Activated T-cell treated with anti-CD3 and anti-CD28 coated beads for 4 hours (primary cell): ENCODE results near the gene LDHAL6A.
"Not testable (repeated sequence)": the region's sequence is repeated elsewhere in the genome, so short reads cannot be mapped to it uniquely, and the experiment has no call there.

Experiments
- DNase-seq: peaks from one replicate; pipeline ENCODE4 v3.0.0-alpha.2; 2020

LDHAL6A gene

DNA sequence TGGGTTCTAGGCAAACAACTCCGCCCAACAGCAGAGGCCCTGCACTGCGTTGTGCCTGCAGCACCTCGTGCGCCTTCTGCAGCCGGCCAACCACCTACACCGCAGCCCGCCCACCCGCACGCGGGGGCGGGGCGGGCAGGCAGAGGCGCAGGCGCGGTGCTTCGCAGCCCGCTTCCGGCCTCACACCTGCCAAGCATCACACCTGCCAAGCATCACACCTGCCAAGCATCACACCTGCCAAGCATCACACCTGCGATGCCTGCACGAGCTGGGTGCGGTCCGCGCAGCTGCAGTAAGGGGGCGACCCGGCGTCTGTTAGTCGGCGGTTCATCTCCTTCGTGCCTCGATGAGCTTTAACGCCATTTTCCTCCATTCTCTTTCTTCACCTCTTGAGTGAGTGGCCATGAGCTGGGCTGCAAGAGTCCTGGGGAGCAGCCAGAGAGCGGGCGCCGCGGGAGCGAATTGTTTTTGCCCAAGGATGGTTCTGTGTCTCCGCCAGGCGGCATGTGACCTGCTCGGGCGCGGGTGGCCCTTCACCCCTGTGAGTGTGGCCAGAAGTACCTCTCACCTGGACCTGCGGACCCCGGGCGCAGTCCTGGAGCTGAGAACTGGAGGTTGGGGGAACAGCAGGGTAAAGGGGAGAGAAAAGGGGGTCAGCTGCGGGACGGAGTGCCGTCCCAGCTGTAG lies at the start of gene LDHAL6A:
TSS of gene LDHAL6A (plus strand) at position 171 of the 687 bp plus-strand sequence. CDS start 825 bp downstream, outside the sequence.
- no peak for DNase-seq

DNA sequence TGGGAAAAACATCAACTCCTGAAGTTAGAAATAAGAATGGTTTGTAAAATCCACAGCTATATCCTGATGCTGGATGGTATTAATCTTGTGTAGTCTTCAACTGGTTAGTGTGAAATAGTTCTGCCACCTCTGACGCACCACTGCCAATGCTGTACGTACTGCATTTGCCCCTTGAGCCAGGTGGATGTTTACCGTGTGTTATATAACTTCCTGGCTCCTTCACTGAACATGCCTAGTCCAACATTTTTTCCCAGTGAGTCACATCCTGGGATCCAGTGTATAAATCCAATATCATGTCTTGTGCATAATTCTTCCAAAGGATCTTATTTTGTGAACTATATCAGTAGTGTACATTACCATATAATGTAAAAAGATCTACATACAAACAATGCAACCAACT lies 48.3 kb upstream of the LDHAL6A start:
- DNase-seq, result not testable (repeated sequence)

DNA sequence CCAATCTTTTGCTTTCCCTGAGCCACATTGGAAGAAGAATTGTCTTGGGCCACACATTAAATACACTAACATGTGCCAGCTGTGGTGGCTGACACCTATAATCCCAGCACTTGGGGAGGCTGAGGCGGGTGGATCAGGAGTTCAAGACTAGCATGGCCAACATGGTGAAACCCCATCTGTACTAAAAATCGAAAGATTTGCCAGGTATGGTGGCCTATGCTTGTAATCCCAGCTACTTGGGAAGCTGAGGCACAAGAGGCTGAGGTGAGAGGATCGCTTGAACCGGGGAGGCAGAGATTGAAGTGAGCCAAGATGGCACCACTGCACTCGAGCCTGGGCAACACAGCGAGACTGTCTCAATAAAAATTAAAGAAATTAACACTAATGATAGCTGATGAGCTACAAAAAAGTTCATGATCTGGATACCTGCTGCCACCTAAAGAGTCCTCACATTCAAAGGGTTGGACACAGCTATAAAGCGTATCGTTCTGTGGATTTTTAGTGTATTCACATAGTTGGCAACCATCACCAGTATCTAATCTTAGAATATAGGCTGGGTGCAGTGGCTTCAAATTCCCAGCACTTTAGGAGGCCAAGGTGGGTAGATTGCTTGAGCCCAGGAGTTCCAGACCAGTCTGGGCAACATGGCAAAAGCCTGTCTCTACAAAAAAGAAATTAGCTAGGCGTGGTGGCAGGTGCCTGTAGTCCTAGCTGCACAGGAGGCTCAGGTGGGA lies 46.9 kb upstream of the LDHAL6A start:
- no peak for DNase-seq

DNA sequence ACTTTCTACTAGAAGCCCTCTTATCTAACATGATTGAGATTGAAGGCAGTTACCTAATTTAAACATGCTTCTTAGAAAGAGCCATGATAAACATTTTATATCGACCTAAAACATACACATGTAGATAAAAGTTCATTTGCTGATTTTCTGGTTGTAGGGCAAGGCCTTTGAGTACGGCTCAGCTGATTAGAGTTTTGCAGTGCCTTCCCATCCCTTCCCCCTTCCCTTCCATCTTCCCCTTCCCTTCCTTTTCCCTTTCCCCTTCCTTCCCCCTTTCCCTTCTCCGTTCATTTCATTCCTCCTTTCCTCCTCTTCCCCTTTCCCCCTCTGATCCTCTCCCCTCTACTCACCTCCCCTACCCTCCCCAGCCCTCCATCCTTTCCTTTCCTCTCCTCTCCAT lies 39.2 kb upstream of the LDHAL6A start:
- no peak for DNase-seq

DNA sequence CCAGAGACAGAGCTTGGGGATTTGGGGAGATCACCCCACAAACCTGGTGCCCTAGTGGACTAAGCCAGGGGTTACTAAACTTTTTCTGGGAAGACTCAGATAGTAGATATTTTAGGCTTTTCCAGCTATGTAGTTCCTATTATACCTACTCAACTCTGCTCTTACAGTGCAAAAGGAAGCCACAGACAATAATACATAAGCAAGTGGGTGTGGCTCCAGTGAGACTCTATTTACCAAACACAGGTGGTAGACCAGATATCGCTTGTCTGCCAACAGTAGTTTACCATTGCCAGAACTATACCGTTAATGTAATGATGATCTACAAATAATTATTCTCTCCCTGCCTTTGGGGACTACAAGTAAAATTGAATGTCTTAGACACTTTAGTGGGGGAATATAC lies 36.6 kb upstream of the LDHAL6A start:
- no peak for DNase-seq

DNA sequence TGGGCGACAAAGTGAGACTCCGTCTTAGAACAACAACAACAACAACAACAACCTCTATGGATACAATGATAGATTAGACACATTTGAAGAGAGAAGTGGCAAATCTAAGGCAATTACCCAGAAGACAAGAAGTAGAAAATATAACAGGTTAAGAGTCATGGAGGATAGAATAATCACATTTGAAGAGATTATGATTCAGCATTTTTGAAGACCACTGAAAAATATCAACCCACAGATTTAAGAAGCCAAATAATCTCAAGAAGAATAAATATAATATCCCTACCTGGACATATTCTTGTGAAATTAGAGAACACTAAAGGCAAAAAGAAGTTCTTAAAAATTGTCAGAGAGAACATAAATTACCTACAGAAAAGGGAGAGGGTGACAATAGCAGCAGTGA lies 35.6 kb upstream of the LDHAL6A start:
- DNase-seq, result no peak

DNA sequence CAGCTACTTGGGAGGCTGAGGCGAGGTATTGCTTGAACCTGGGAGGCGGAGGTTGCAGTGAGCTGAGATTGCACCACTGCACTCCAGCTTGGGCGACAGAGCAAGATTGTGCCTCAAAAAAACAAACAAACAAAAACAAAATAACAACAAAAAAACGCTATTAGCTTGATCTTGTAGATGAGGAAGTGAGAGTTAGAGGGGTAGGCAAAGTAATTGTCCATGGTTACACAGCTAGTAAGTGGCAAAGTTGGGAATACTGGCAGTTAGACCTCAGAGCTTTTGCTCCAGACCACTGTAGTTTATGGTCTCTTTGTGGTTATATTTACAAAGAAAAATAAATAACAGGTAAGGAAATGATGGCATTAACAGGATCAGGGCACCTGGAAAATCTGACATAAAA lies 28.4 kb upstream of the LDHAL6A start:
- no peak for DNase-seq

DNA sequence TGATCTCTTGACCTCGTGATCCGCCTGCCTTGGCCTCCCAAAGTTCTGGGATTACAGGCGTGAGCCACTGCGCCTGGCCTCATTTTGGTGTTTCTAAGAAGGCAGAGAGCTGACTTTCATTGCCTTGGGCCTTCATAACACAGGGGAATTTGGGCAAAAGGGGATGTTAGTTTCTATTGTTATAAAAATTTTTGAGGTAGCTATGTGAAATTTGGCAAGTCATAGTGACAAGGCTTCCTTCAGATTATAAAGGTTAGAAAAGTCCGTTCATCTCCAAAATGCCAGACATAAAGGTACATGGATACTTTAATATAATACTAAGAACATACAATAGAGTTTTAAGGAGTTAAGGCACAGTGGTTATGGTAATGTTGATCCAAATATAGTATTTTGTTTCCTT lies 26.3 kb upstream of the LDHAL6A start:
- no peak for DNase-seq

DNA sequence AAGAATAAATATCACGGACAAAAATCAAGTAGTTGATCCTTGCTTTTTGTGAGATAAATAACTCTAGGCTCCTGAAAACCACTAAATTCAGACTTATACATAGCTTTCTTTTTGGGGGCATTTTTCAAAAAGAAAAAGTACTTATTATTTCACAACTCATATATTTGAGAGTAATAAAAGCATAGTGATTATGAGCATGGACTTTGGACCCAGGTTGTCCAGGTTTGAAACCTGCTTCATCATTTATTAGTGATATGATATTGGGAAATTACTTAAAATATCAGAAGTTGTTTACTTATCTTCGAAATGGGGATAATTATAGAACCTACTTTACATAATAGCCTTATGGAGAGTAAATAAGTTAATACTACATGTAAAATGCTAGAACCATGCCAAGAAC lies 17.0 kb upstream of the LDHAL6A start:
- no peak for DNase-seq

DNA sequence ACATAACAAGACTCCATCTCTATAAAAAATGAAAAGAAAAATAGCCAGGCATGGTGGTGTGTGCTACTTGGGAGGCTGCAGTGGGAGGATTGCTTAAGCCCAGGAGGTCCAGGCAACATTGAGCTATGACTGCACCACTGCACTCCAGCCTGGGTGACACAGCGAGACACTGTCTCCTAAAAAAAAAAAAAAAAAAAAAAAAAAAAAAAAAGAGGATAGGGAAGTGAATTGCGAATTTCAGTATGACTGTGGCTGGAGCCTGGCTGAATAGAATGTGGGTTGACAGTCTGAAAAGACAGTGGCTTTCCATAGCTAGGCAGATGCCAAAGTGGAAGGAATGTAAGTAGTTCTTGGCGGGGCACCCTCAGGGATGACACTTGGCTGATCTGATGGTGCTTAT lies 6.4 kb upstream of the LDHAL6A start:
- no peak for DNase-seq

DNA sequence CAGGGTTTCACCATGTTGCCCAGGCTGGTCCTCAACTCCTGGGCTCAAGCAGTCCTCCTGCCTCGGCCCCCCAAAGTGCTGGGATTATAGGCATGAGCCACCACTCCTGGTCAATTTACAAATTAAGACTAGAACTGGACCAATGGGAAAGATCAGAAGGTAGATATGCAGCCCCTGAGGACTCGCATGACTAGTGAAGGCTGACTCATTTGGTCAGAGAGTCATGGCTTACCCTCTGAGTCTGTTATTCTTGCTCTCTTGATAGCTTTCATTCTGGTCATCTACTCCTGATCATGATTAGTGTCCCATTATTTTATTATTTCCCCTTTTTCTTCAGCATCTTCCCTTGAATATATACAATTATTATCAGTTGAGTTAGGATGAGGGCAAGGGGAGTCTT lies 2.7 kb upstream of the LDHAL6A start:
- no peak for DNase-seq

DNA sequence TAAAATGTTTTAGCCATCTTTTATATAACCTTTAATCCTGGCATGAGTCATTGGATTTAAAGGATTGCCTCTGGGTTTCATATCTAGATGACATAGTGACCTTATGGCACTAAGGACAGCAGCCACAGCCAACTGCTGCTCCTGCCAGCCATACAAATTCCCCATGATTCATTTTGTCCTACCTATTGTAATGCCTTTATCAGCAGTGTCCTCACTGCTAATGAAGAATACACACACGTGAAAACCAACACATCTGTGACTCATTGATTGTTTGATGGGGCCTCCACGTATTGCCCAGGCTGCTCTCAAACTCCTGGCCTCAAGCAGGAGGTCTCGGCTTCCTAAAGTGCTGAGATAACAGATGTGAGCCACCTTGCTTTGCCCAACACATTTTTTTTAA lies 1.8 kb downstream of the LDHAL6A start:
- no peak for DNase-seq

DNA sequence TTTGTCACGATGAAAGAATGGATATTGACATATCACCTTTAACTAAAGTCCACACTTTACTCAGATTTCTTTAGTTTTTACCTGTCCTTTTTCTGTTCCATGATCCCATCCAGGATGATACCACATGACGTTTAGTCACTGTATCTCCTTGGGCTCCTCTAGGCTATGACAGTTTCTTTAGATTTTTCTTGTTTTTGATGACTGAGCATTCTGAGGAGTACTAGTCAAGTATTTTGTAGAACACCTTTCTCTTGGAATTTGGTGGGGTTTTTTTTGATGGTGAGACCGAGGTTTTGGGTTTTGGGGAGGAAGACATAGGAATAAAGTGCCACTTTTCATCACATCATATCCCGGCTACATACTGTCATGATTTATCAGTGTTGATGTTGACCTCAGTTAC lies 4.0 kb downstream of the LDHAL6A start:
- no peak for DNase-seq

DNA sequence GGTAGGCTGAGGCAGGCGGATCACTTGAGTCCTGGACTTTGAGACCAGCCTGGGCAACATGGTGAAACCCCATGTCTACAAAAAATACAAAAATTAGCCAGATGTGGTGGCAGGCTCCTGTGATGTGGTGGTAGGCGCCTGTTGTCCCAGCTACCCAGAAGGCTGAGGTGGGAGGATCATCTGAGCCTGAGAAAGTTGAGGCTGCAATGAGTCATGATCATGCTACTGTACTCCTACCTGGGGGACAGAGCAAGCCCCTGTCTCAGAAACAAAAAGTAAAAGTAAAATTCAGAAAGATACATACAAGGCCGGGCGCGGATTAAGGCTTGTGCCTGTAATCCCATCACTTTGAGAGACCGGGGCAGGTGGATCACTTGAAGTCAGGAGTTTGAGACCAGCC lies 6.3 kb downstream of the LDHAL6A start:
- DNase-seq, result no peak

DNA sequence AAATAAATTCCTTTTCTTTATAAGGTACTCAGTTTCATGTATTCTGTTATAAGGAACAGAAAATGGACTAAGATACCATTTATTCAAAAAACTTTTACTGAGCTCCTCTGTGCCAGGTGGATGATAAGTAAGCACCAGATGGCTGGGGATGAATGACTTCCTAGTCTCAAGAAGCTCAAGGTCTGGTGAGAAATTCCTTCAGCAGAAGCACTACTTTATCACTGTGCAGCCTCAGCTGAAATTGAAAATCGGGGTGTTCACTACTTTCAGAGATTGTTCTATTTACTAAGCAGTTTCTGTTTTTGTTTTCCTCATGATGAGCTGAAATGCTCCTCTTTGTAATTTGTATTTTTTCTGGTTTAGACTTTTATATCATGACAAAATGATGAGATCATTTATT lies 7.8 kb downstream of the LDHAL6A start:
- no peak for DNase-seq

DNA sequence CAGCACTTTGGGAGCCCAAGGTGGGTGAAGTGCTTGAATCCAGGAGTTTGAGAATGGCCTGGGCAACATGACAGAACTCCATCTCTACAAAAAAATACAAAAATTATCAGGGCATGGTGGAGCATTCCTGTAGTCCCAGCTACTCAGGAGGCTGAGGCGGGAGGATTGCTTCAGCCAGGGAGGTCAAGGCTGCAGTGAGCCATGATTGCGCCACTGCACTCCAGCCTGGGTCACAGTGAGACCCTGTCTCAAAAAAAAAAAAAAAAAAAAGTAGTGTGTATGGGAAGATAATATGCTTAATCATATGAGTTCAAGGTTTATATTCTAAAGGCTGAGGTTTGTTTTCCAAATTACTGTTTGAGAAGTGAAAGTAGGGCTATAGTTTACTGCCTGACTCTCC lies 10.7 kb downstream of the LDHAL6A start:
- DNase-seq, result no peak

DNA sequence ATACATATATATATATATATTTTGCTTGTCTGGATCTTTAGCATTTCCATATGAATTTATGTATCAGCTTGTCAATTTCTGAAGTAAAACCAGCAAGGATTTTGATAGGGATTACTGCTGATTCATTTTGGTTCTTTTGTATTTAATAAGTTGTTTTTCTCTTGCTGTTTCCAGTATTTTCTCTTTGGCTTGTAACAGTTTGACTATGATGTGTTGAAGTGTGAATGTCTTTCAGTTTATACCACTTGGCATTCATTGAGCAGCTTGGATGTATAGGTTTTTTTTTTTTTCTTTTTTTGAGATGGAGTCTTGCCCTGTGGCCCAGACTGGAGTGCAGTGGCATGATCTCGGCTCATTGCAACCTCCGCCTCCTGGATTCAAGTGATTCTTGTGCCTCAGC lies 12.4 kb downstream of the LDHAL6A start:
- no peak for DNase-seq

DNA sequence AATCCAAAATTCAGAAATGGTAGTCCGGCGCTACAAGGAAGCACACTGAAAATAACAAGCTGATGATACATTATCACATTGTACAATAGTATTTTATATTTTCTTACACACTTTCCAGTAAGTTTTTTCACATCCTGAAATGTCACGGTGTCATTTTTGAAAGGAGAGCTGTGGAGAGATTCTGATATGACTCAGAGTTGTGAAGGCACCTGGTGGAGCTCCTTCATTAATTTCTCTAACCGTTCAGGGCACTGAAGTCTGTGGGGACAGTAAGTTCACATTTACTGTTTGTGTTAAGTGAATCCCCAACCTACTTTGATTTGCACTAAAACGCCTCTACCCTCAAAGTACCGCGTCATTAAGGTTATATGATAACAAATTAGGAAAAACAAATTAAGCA lies 13.3 kb downstream of the LDHAL6A start:
- DNase-seq, result no peak

DNA sequence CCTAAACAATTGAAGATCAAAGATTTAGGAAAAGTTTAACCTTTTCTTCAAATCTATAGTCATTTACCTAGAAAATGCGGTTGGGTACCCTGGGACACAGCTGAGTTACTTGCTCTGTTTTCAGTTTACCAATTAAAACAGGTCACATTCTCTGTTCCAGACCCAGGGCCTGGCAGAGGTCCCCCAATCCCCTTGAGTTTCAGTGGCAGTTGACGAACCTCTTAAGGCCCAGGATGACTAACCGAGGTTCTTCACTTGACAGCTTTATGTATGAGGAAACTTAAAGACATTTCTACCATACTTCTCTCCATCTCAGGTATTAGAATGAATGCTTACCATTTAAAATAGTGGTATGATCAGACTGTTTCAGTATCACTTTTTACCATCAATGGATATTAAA lies 16.3 kb downstream of the LDHAL6A start:
- DNase-seq, result no peak

DNA sequence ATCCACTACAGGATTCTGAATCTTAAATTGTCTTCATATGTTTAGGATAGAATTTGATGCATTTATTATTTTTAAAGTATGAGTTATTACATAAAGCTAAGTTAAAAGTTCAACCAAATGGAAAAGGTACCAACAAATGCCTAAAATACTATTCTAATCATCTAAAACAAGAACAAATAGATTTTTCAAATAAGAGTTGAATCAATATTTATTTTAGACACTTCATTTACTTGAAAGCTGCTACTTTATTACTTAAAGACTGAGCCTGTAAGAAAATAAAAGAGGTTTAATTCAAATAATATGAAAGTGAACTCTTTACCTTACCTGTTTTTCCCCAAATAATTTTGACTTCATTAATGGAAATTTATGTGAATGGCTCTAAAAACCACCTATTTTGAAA lies 16.9 kb downstream of the LDHAL6A start:
- no peak for DNase-seq

DNA sequence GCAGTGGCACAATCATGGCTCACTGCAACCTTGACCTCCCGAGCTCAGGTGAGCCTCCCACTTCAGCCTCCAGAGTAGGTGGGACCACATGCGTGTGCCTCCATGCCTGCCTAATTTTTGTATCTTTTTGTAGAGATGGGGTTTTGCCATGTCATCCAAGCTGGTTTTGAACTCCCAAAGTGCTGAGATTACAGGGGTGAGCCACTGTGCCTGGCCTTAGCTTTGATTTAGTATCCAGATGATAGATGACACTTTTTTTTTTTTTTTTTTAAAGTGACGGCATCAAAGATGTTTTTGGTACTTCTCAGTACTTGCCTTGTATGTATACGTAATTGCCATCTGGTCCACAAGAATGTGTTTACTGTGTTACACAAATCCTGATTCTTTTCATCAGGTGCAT lies 23.4 kb downstream of the LDHAL6A start:
- DNase-seq, result no peak

DNA sequence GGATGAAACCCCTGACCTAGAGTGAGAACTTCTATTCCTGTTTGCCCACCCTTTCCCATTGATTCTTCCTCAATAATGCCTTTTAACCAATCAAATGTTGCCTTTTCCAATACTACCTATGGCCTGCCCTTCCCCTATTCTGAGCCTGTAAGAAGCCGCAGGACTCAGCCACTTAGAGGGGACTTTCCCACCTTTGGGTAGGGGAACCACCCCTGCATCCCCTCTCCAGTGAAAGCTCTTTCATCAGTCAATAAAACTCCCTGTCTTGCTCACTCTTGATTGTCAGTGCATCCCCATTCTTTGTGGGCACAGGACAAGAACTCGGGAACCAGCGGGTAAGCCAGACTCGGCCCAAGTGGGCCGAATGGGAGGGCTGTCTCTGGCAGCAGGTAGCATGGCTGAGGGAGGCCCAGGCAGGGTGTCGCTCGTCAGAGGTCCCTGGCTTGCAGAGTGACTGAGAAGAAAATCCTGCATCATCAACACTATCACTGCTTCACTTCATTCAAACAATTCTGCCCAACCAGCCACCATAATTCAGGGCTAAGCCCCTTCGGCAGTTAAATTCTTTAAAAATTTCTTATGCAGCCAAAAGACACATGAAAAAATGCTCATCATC lies 30.4 kb downstream of the LDHAL6A start:
- DNase-seq, result no peak

DNA sequence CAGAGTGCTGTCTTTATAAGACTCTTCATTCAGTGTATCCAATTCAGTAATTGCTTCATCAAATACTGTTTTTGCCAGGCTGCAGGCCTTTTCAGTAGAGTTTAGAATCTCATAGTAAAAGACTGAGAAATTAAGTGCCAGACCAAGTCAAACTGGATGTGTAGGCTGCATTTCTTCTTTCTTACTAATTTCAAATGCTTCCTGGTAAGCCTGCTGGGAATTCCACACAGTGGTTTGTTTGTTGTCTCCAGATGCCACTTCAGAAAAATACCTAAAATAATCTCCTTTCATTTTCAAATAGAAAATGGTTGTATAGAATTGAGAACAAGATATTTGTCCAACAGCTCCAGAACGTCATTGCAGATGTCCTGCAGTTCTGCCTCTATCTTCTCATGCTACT lies 34.7 kb downstream of the LDHAL6A start:
- DNase-seq, result no peak

DNA sequence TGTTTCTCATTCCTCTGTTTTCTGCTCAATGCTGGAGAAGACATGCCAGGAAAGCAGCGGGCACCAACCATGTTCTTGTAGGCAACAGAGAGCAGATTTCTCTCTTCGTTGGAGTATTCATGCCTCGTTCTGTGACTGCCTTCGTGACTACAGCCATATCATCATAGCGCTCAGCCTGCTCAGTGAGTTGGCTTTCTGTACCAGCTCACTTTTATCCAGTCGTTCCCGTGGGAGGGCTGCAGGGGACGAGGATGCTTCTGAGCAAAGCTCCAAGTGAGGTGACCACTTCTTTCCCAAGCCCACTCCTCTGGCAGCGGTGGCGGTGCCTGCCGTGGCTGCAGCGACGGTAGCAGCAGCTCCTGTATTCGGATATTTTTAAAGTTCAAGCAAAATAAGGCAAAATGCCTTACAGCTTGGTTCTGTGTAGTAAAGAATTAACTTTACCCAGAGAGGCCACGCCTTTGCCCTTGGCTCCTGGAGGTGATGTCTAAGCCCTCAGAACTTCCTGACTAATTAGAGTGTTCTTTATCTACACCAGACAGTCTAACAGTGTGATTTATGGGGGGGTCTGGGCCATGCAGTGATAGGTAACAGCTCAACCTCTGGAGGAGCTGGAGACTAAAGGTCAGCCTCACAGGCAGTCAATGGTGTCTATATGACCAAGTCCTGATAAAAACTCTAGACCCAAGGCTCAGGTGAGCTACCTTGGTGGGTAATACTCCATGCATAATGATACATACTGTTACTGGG lies 35.3 kb downstream of the LDHAL6A start:
- DNase-seq, result no peak
